Measurements from ENCODE around the gene ABLIM3.

- TF ChIP-seq CTCF (IDR thresholded peaks at IDR 0.05) (no peak), POLR2A (IDR thresholded peaks at IDR 0.05) (no peak), EP300 (IDR thresholded peaks at IDR 0.05) (no peak)
Observed at GRCh38 chr5:149246906-149247305, 105.6 kb downstream of the ABLIM3 start.
